Stimulated activated CD4-positive, alpha-beta T cell treated with anti-CD3 and anti-CD28 coated beads, Interleukin-4, amount 100 ng/mL, for 24 hours (primary cell): Measurements from ENCODE around the gene GADD45A.
"Not testable (repeated sequence)": the region's sequence is repeated elsewhere in the genome, so short reads cannot be mapped to it uniquely, and the experiment has no call there.

Experiments
- DNase-seq: peaks from one replicate; pipeline ENCODE4 v3.0.0-alpha.2; 2020

Gene GADD45A, protein sequence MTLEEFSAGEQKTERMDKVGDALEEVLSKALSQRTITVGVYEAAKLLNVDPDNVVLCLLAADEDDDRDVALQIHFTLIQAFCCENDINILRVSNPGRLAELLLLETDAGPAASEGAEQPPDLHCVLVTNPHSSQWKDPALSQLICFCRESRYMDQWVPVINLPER

DNA sequence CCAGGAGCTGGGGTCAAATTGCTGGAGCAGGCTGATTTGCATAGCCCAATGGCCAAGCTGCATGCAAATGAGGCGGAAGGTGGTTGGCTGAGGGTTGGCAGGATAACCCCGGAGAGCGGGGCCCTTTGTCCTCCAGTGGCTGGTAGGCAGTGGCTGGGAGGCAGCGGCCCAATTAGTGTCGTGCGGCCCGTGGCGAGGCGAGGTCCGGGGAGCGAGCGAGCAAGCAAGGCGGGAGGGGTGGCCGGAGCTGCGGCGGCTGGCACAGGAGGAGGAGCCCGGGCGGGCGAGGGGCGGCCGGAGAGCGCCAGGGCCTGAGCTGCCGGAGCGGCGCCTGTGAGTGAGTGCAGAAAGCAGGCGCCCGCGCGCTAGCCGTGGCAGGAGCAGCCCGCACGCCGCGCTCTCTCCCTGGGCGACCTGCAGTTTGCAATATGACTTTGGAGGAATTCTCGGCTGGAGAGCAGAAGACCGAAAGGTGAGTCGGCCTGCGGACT lies at the start of gene GADD45A:
TSS of gene GADD45A (plus strand) at position 135 of the 491 bp plus-strand sequence. CDS start at position 429, 294 bp downstream.
- DNase-seq = peak; percentile 95

GRCh38 chr1:67636146-67636545 lies 48.9 kb upstream of the GADD45A start:
- DNase-seq = no peak

GRCh38 chr1:67639361-67639760 lies 45.6 kb upstream of the GADD45A start:
- DNase-seq = no peak

DNA sequence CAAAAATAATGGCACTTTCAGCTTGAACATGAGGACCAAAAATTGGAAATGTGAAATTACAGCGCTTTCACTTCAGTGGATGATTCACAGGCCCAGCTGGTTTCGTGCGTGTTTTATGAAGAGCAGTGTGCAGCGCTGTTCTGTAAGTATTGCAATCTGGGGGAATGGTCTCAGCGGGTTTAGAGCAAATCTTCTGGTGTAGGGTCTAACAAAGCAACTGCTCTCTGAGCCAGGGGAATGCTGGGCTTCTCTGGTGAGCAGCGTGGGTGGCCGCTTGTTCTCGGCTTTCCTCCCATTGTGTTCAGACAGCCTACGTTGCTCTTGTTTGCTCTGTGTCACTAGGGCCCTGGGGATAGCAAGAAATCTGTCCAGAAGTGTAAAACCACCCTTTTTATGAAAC lies 42.4 kb upstream of the GADD45A start:
- no peak for DNase-seq

- no peak for DNase-seq
Measured at GRCh38 chr1:67644566-67644965, 40.4 kb upstream of the GADD45A start.

DNA sequence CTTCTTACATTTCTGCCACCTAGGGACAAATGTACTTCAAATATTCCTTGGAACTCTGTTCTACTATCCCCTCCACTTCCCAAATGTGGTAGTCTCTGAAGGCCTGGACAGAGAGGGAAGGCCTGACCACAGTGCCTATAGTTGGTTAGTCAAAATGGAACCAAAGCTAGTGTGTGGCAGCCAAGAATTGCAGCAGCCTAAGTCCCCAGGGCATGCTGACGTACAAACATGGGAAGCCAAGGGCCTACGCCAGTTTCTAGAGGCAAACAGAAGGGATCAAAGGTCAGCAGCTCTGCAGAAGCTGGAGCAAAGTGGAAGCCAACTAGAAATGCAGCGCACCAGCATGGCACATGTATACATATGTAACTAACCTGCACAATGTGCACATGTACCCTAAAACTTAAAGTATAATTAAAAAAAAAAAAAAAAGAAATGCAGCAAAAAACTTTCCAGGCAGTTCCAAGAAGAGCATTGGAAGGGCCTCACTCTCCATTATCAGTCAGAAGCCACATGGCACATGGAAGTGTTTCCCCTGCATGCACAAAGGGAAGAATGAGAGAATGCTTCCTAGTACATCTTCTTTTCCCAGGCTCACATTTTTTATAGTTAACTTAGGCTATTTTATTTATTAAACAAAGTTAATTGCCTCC lies 39.4 kb upstream of the GADD45A start:
- no peak for DNase-seq

DNA sequence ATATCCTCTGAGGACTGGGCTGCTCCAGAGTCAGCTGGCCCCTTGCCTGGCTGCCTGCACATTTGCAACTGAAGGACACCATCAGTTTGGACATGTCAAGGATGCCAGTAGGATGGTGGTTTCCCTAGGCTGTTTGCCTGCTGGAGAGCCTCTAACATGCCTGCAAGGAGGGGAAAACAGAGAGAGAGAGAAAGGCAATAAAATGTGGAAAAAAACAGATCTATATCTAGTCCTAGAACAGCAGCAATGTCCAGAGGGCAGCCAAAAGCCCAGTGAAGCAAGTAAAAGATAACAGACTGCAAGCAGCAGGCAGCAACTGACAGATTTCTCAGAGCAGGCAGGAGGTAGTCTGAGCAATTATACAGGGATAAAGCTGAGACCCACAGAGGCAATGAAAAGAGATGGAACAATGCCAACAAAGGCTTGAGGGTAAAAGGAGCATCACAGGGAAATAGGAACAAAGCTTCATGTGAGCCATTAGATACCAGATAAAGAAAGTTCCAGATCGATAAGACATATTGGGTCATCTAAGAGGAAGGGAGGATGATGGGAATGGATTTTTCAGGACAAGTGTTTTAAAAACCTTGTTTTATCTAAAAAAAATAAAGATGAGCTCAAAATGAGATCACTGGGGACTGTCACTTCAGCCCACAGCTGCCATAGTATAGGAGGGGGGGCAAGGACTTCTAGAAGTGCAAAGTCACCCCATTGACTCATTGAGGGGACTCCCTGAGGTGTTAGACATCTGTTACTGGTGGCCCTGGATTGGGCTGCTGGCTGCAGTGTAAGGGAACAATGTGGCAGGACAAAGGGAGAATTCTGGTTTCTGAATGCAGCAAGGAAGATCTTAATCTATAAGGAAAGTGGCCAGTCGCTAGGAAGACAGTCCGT lies 38.6 kb upstream of the GADD45A start:
- peak; percentile 9 for DNase-seq

DNA sequence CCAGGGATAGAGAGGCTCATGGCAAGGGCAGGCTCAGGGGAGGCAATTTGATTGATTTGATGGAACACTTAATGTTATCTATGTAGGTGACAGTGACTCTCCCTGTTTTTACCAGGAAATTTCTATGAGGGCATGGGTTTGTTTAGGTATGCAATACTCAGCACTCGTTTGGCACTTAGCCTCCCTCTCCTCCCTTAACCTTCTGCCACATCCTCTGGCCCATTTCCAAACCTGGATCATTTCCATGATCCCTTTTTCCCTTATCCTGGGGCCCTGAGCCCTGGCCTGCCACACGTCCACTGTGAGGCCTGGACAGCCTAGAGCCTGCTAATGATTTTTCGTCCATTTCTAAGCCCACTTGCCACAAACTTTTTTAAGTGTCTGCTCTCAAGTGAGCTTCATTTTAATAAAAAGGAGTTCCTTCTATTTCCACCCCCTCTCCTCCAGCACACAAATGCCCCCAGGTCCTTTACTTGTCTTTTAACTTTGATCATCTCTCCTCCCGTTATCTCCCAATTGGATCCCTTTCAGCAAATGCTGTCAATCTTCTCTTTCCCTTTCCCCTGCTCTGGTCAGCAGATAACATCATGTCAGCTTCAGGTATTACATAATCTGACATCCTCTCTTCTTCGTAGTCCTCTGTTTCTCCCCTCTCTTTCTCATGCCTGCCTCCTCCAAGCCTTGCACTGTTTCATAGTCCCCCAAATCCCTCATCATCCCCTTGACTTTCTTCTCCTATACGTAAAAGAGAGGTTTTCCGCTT lies 37.8 kb upstream of the GADD45A start:
- DNase-seq = no peak

GRCh38 chr1:67647814-67648358 lies 37.1 kb upstream of the GADD45A start:
- no peak for DNase-seq

DNA sequence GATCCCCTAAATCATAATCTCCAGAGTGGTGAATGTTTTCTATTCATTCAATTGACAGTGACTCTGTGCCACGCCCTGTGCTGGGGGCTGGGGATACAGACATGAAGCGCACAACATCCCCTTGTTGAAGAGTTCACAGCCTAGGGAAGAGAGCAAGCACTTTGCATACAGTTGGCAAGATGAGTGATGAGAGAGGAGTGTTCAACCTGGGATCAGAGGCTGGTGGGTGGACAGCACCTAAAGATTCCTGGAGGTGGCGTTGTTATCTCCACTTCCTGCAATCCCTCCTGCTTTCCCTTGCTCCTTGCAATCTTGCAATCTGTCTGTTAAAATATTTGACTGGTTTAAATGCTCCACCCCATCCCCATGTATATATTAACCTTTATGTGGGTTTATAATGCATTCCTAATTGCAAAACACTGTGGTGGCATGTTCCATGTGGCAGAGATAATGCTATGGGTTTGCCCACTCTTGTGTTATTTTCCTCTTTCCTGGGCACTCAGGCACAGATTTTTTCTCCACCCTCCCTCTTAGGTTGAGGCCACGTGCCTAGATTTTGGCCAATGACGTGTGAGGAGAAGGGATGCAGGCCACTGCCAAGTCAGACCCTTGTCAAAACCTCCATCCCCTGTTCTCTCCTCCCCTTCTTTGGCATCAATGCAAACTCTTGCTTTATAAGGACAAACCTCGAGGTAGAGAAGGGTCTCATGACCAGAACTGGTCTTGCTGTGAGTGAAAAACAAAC lies 36.2 kb upstream of the GADD45A start:
- no peak for DNase-seq

DNA sequence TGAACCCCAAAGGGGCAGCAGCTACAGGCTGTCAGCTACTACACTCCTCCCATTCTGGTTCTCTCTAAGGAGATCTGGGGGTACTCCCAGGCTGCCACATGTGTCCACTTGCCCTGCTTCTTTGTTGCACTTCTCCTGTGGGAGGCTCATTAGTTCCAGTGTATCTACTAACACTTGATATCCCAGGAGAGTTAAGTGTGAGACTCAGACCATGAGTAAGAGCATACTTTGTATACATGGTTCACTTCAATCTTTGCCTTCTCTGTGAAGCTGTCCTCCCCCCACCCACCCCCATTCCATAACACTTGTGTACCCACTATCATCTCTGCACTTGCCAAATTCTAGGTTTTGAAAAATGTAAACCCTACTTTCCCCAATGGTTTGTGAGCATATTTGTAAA lies 34.9 kb upstream of the GADD45A start:
- no peak for DNase-seq

- DNase-seq = no peak
Measured at GRCh38 chr1:67651031-67651430, 34.0 kb upstream of the GADD45A start.

- no peak for DNase-seq
Measured at GRCh38 chr1:67652800-67653199, 32.2 kb upstream of the GADD45A start.

GRCh38 chr1:67653304-67653703 lies 31.7 kb upstream of the GADD45A start:
- no peak for DNase-seq

DNA sequence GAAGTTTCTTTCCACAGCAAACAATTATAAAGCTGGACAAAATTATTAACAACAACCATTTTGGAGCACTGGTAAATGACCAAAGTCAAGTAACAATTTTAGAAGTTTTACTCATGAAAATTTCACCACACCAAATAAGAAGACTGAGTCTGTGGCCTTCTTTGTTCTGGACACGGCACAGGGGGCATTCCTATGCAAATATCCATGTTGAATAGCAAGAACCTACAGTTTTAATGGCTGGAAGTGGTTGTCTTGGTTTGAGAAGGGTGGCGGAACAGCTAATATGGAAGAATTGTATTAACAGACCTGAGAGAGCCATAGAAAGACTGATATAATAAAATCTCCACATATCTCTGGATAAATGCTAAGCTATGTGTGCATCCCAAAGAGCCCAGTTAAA lies 29.4 kb upstream of the GADD45A start:
- DNase-seq = no peak

GRCh38 chr1:67657152-67657551 lies 27.8 kb upstream of the GADD45A start:
- DNase-seq = not testable (repeated sequence)

GRCh38 chr1:67659229-67659628 lies 25.8 kb upstream of the GADD45A start:
- DNase-seq = no peak

GRCh38 chr1:67662884-67663283 lies 22.1 kb upstream of the GADD45A start:
- DNase-seq = no peak

GRCh38 chr1:67664048-67664447 lies 21.0 kb upstream of the GADD45A start:
- no peak for DNase-seq

GRCh38 chr1:67665307-67665706 lies 19.7 kb upstream of the GADD45A start:
- not testable (repeated sequence) for DNase-seq

- DNase-seq = no peak
Measured at GRCh38 chr1:67666636-67667035, 18.4 kb upstream of the GADD45A start.

- no peak for DNase-seq
Measured at GRCh38 chr1:67668660-67669059, 16.3 kb upstream of the GADD45A start.
